IMR-90 (cell line): Measurements from ENCODE around the gene B2M.

Source experiments
- CEBPB ChIP-seq: IDR thresholded peaks from 2 replicates; pipeline ENCODE4 v1.6.1; 2012; ENCODE audit warnings: low read depth, low read length, improper control_type of control experiment
- MAZ ChIP-seq: IDR thresholded peaks from 2 replicates; pipeline ENCODE4 v1.6.1; 2012; ENCODE audit warnings: low read depth, mild to moderate bottlenecking, low read length, improper control_type of control experiment, moderate library complexity, borderline replicate concordance
- POLR2A ChIP-seq: IDR thresholded peaks from 2 replicates; pipeline ENCODE4 v1.6.1; 2012; ENCODE audit warnings: mild to moderate bottlenecking, low read depth, low read length
- TF ChIP-seq, protein P1 (sequence below): conservative IDR thresholded peaks from 2 replicates; pipeline ENCODE4 v1.5.1; 2012; ENCODE audit warnings: mild to moderate bottlenecking, low read depth, low read length, improper control_type of control experiment
- TF ChIP-seq, protein P2 (sequence below): fragments of 150-350 bp; IDR thresholded peaks from 2 replicates; pipeline ENCODE4 v1.6.1; 2016; ENCODE audit warnings: low read depth, mild to moderate bottlenecking, low read length, moderate library complexity, borderline replicate concordance

DNA sequence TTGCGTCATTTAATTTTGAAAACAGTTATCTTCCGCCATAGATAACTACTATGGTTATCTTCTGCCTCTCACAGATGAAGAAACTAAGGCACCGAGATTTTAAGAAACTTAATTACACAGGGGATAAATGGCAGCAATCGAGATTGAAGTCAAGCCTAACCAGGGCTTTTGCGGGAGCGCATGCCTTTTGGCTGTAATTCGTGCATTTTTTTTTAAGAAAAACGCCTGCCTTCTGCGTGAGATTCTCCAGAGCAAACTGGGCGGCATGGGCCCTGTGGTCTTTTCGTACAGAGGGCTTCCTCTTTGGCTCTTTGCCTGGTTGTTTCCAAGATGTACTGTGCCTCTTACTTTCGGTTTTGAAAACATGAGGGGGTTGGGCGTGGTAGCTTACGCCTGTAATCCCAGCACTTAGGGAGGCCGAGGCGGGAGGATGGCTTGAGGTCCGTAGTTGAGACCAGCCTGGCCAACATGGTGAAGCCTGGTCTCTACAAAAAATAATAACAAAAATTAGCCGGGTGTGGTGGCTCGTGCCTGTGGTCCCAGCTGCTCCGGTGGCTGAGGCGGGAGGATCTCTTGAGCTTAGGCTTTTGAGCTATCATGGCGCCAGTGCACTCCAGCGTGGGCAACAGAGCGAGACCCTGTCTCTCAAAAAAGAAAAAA is 1.2 kb downstream of the B2M start:
- TF ChIP-seq POLR2A (no peak), CEBPB (no peak), MAZ (no peak)
- TF ChIP-seq, protein P1, sequence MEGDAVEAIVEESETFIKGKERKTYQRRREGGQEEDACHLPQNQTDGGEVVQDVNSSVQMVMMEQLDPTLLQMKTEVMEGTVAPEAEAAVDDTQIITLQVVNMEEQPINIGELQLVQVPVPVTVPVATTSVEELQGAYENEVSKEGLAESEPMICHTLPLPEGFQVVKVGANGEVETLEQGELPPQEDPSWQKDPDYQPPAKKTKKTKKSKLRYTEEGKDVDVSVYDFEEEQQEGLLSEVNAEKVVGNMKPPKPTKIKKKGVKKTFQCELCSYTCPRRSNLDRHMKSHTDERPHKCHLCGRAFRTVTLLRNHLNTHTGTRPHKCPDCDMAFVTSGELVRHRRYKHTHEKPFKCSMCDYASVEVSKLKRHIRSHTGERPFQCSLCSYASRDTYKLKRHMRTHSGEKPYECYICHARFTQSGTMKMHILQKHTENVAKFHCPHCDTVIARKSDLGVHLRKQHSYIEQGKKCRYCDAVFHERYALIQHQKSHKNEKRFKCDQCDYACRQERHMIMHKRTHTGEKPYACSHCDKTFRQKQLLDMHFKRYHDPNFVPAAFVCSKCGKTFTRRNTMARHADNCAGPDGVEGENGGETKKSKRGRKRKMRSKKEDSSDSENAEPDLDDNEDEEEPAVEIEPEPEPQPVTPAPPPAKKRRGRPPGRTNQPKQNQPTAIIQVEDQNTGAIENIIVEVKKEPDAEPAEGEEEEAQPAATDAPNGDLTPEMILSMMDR, result no peak
- TF ChIP-seq, protein P2, sequence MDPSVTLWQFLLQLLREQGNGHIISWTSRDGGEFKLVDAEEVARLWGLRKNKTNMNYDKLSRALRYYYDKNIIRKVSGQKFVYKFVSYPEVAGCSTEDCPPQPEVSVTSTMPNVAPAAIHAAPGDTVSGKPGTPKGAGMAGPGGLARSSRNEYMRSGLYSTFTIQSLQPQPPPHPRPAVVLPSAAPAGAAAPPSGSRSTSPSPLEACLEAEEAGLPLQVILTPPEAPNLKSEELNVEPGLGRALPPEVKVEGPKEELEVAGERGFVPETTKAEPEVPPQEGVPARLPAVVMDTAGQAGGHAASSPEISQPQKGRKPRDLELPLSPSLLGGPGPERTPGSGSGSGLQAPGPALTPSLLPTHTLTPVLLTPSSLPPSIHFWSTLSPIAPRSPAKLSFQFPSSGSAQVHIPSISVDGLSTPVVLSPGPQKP, result no peak
